Hematopoietic multipotent progenitor cell treated with erythropoietin and hydrocortisone succinate and interleukin-3 and kit ligand, for 8 days (in vitro differentiated cells): ENCODE measurements around the gene NUMB.
"Not testable (repeated sequence)": the region's sequence is repeated elsewhere in the genome, so short reads cannot be mapped to it uniquely, and the experiment has no call there.

Experiments used
- DNase-seq: peaks from one replicate; pipeline ENCODE4 v3.0.0-alpha.2; 2015

NUMB gene

DNA sequence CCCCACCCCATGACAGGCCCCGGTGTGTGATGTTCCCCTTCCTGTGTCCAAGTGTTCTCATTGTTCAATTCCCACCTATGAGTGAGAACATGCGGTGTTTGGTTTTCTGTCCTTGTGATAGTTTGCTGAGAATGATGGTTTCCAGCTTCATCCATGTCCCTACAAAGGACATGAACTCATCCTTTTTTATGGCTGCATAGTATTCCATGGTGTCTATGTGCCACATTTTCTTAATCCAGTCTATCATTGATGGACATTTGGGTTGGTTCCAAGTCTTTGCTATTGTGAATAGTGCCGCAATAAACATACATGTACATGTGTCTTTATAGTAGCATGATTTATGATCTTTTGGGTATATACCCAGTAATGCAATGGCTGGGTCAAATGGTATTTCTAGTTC is 52.1 kb downstream of the NUMB start:
- not testable (repeated sequence) for DNase-seq

DNA sequence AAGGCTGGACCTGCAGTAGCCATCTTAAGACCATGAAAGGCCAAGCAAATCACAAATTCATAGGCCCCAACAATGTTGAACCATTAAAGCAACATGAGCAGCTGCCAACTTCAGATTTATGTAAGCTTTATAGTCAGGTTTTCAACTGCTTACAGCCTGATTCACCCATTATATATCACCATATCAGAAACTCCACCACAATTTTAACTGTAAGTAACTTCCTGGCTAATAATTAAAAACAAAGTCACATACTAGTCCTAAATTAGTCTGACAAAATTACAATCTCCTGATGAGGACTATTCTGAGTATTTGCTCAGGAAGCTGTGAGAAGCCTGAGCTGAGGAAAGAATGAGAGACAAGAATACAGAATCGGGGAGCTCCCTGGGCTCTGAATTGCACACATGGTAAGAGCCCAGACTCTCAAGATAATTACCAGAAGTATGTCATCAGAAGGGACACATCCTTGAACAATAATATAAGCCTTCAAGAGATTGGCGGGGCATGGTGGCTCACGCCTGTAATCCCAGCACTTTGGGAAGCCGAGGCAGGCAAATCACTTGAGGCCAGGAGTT is 55.1 kb downstream of the NUMB start:
- no peak for DNase-seq

DNA sequence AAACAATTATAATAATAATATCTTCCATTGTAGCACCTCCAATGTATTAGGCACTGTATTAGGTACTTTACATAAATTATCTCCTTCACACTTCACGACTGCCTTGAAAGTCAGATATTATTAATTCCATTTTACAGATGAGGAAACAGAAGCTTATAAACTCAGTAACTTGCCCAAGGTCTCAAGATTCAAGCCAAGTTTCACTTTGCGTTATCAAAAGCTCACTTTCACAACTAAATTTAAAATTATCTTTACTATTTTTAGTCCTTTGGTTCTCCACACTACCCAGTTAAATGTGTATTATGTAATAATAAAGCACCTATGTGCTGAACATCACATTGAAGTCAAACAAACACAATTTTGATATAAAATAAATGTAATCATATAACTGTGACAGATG is 55.8 kb downstream of the NUMB start:
- no peak for DNase-seq

DNA sequence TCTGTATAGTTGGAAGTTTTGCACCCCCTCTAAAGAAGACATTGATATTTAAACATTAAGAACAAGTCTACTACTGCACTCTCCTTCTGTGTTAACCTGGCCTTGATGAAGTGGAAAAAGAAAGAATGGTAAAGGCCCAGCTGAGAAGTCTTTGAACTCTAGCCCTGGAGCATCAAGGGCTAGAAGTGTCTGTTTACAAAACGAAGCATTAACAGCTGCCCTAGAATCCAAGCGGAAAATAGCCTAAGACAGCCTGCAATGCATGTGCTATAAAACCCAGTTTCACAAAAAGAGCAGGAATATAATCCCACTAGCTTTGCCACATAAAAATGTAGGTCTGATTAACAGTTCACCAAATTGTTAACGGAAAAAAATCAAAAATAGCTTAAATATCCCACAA is 60.5 kb downstream of the NUMB start:
- DNase-seq: no peak

DNA sequence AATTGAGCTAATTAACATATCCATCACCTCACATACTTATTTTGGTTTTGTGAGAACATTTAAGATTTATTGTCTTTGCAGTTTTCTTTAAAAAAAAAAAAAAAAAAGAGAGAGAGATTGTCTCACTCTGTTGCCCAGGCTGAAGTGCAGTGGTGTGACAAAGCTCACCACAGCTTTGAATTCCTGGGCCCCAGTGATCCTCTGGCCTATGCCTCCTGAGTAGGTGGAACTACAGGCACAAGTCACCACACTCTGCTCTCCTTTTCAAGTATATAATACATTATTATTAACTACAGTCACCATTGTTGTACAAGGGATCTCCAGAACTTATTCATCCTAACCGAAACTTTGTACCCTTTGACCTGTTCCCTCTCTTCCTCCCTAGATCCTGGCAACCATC is 64.0 kb downstream of the NUMB start:
- no peak for DNase-seq

DNA sequence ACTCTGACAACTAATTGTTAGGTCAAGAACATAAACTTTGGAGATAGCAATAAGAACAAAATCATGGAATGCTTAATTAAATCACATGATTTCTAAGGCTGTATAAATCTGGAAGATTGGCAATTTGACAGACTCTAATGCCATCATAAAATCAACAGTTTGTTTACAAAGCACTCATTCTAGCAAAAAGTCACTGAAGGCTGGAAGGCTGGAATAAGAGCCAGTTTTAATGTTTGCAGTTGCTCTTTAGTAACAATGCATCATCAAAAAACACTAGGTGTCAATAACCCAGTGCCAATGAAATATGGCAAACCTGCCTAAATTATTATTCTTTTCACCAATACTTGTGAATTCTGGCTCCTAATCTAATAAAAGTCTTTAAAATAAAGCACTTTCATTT is 65.0 kb downstream of the NUMB start:
- no peak for DNase-seq

DNA sequence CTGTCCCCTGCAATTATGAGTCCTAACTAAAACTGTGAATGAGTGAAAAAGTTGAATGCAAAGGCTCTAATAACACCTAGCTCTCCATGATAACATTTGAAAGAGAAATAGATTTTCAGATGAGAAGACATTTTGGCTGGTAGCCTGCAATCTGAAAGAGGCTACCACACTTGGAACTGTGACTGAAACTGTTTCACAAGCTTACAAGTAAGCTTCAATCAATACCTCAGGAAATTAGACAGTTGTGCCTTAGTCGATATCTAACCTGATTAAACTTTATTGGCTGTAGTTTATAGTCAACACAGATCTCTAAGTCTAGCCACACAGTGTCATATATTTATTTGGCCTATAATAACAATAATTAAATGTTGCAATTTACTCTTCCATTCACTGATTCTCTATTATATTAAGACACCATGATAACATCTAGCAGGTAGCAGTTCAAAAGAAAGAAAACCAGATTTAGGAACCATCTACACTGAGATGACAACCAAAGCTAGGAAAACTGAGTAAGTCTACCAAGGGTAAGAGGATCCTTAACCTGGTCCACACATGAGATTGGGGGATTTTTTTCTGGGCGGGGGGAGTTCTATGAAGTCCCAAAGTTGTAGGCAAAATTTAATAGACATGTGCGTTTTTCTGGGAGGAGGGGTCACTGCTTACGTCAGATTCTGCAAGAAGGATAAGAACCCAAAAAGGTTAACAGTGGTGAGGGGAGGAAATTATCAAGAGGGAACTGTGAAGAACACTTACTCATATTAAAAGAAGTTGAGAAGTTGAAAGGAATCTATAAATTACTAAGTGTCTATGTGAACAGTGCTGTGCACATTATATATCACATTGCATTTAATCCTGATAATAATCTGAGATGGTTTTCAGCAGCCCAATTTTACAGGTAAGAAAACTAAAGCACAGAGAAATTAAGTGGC is 65.8 kb downstream of the NUMB start:
- DNase-seq: no peak

DNA sequence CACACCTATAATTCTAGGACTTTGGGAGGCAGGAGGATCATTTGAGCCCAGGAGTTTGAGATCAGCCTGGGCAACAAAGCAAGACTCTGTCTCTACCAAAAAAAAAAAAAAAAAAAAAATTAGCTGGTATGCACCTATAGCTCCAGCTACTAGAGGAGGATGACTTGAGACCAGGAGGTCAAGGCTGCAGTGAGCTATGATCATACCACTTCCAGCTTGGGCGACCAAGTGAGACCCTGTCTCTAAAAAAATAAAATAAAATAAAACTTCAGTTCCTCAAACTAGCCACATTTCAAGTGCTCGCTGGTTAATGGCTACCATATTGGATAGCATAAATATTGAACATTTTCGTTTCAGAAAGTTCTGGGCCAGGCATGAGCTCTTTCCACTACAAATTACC is 70.5 kb downstream of the NUMB start:
- not testable (repeated sequence) for DNase-seq

DNA sequence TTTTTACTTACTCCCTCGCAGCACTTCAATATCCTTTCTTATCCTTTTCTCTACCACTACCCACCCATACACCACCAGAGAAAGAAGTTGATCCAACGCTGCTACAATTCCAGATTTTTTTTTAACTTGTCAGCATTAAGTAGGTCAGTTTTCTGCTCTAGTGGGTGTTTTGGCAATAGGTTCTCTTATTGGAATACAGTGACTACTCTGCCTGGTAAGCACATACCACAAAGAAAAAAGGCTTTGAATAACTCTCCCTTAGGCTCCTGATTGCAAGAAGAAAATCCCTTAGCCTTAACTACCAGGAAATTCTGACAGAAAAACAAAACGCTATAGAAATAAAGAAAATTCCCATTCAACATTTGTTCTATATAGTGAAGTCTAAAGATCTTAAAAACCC is 72.0 kb downstream of the NUMB start:
- no peak for DNase-seq

DNA sequence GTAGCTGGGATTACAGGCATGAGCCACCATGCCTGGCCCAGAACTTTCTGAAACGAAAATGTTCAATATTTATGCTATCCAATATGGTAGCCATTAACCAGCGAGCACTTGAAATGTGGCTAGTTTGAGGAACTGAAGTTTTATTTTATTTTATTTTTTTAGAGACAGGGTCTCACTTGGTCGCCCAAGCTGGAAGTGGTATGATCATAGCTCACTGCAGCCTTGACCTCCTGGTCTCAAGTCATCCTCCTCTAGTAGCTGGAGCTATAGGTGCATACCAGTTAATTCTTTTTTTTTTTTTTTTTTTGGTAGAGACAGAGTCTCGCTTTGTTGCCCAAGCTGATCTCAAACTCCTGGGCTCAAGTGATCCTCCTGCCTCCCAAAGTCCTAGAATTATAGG is 73.3 kb downstream of the NUMB start:
- DNase-seq: not testable (repeated sequence)

DNA sequence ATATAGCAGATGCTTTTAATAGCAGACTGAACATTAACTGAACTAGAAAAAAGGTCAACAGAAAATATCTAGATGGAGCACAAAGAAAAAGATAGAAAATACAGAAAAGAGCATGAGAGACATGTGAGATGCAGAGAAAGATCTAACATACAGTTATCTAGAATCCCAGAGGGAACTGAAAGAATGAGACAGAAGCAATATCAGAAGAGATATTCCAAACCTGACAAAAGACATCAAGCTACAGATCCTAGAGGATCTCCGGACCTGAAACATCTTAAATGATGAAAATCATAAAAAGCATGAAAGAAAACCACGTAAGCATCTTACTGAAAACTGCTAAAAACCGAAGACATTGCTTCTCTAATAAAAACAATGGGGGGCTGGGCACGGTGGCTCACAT is 75.0 kb downstream of the NUMB start:
- DNase-seq: no peak

DNA sequence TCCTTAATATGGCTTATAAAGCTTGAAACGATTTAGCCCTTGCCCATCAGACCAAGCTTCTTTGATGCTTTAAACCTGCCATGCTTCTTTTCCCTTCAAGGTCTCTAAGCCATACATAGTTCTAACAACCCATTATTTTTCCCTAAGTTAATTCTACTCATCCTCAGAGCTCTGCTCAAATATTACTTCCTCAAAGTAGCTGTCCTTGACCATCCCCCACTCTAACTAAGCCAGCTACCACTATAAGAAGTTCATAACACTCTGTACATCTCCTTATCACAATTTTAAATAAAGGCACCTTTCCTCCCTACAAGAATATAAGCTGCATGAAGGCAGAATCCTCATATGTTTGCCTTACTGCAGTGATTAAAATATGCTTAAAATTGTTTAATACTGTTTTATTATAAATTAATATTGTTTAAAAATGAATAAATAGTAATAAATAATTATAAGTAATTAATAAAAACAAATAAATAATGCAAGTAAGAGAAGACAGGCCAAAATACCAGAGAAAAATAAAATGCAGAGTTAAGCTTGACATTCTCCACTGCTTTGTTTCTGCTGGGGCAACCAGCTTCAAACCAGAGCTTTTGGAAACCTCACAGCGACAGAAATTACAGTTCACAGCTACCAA is 76.8 kb downstream of the NUMB start:
- no peak for DNase-seq

DNA sequence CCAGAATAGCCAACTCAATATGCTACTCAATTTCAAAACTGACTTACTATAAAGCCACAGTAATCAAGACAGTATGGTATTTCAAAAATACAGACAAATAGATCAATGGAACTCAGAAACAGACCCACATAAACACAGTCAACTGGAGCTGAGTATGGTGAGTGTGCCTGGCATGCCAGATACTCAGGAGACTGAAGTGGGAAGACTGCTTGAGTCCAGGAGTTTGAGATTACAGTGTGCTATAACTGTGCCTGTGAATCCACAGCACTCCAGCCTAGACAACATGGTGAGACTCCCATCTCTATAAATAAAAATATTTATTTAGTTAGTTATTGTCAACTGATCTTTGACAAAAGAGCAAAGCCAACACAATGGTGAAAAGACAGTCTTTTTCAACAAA is 81.8 kb downstream of the NUMB start:
- no peak for DNase-seq

DNA sequence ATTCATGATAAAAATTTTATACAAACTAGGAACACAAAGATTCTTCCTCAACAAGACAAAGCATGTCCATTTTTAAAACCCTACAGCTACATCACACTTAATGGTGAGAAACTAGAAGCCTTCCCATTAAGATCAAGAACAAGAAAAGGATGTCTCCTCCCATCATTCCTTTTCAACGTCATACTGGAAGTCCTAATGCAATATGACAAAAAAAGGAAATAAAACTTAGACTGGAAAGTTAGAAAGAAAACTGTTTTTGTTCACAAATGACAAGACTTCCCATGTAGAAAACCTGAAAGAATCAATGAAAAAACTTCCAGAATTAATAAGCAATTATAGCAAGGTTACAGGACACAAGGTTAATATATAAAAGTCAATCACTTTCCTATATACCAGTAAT is 82.5 kb downstream of the NUMB start:
- DNase-seq: no peak

DNA sequence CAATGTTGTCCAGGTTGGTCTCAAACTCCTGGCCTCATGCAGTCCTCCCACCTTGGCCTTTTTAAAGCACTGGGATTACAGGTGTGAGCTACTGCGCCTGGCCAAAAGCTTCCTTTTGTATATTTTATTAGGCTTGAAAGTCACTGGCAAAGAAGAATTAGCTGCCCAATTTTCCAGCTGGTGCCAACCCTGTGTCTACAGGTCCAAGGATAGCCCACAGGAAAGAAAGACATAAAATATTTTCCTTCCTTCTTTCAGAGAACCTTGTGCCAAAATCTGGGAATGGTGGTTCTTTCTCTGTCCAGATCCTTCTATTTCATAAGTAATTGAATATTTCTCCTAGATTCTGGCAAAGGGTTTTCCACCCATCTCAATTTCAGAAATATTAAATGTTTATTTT is 84.1 kb downstream of the NUMB start:
- DNase-seq: no peak

DNA sequence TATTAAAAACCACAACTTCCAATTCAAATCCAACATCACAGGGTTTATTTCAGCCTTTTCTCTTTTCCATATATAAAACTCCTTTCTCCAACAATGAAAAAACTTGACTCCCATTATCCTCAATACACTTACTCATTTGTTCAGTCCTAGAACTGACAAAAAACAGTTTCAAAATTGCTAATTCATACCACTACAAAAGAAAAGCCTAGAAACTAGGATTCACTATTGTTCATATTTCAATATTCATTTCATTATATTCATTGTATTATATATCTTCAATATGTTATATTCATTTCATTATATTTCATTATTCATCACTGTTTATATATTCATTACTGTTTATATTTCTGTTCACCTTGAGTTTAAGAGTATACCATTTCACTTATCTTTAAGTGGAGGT is 85.8 kb downstream of the NUMB start:
- DNase-seq: no peak

DNA sequence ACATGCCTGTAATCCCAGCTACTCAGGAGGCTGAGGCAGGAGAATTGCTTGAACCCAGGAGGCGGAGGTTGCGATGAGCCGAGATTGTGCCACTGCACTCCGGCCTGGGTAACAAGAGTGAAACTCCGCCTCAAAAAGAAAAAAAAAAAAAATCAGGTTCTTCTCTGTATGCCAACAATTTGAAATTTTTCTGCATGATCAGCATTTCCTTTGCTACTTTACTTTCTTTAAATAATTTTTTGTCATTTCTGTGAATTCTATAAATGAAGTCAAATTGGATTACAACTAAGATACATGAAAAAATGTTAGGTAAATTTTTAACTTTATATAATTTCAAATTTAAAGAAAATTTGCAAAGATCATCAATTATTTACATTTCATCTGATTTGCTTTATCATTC is 87.8 kb downstream of the NUMB start:
- no peak for DNase-seq

DNA sequence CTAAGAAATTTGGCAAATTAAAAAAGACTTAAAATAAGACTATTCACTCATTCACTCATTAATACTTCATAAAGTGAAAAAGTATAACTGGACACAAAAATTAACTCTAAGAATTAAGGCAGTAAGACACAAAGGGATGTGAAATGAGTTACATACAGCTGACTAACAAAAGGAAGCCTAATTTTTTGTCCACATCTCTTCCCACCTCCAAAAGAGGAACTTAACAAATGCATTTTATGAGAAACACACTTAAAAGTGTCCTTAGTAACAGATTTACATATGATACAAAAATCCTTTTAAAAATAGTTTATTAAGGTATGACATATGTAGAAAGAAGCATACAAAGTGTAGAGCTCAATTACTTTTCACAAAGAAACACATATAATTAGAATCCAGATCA is 88.9 kb downstream of the NUMB start:
- DNase-seq: no peak

DNA sequence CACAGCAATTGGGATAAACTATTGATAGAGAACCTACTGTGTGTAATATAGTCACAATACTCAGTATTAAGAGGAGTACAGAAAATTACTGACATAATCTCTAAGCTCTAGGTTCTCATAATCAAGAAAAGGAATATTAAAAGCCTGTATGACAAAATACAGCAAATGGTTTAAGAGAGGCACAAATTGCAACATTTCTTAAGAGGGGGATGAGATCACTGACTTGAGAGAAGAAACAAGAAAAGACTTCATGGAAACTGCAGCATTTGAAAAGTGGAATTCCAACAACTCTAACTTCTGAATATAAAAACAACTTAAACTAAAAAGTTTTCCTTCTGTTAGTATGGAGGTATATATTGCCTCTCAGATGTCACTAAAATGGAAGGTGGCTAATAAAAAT is 89.7 kb downstream of the NUMB start:
- no peak for DNase-seq

DNA sequence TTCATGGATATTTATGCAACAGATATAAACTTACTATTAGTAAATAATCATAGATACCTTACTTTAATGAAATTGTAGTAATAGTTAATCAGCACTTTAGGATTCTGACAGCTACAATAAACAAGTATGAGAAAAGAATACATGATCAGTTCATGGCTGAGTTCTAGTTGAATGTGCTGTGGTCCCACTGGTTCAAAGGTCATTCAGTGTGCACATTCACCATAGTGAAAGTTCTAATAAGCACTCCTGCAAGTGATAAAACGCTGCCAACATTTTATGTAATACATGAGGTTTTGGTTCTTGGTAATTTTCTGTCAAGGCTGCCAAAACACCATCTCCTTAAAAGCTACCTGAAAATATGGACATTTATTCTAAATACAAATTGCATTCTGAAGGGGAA is 92.6 kb downstream of the NUMB start:
- DNase-seq: no peak

DNA sequence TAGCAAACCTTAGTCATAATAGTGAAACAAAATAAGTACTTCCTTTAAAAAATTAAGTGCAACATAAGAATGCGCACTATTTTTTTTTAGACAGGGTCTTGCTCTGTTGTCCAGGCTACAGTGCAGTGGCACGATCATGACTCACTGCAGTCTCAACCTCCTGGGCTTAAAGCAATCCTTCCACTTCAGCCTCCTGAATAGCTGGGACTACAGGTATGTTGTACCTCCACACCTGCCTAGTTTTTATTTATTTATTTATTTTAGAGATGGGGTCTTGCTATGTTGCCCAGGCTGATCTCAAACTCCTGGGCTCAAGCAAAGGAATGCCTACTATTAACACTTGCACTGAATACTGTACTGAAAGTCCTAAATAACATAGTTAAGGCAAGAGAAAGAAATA is 93.8 kb downstream of the NUMB start:
- no peak for DNase-seq

DNA sequence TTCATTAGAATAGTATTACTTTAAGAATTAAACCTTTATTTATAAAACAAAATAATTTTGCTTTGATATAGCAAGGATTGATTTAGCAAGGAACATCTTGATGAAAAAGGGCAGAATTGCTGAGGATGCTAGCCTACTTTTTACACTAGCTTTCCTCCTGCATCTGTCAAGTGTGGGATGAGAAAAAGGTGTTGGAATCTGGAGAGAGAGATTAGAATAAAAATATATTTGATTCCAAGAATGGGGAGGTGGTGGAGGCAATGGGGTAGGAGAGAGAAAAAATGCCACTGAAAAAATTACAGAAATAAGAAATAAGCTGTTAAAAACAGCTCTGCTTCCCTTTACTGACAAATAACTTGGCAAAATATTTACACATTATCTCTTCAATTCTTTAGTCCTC is 98.9 kb downstream of the NUMB start:
- DNase-seq: no peak

DNA sequence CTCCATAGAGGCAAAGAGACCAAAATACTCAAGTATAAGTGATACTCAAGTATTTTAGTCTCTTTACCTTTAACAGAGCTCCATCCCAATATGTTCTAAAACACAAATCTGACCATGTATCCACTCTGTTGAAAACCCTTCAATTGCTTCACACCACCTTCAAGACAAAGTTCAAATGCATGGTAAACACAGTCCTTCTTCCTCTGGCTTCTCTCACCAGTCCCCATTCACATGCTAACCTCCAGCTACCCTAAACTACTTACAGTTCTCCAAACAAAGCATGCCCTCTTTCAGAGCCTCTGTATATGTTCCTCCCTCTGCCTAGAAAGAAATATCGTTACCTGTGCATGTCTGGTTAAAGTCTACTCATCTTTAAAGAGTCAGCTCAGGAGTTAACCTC is 100.2 kb downstream of the NUMB start:
- DNase-seq: no peak

DNA sequence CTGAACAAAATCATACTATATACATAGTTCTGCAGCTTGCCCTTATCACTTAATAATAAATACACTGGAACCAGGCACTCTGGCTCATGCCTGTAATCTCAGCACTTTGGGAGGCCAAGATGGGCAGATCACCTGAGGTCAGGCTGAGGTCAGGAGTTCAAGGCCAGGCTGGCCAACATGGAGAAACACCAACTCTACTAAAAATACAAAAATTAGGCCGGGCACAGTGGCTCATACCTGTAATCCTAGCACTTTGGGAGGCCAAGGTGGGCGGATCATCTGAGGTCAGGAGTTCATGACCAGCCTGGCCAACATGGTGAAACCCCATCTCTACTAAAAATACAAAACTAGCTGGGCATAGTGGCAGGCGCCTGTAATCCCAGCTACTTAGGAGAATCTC is 109.3 kb downstream of the NUMB start:
- DNase-seq: not testable (repeated sequence)
